Nephron (organoid): Measurements from ENCODE around the gene PDE4A.

ENCODE experiments used
- H3K27ac Mint-ChIP-seq, 3 experiments: 2 replicates each; pipeline ENCODE4 v1.8.0; 2020; ENCODE audit warnings: mixed read lengths in 3 of 3, mild to moderate bottlenecking in 2 of 3, moderate library complexity in 1 of 3
- H3K27me3 Mint-ChIP-seq: 2 replicates; pipeline ENCODE4 v1.8.0; 2021; ENCODE audit warnings: low read depth, mild to moderate bottlenecking, moderate library complexity, mixed read lengths
- H3K36me3 Mint-ChIP-seq: 2 replicates; pipeline ENCODE4 v1.8.0; 2020; ENCODE audit warnings: low read depth, mixed read lengths
- H3K4me1 Mint-ChIP-seq: 2 replicates; pipeline ENCODE4 v1.8.0; 2020; ENCODE audit warnings: mixed read lengths
- H3K4me3 Mint-ChIP-seq, 3 experiments: 2 replicates each; pipeline ENCODE4 v1.8.0; 2020; ENCODE audit warnings: mild to moderate bottlenecking in 3 of 3, mixed read lengths in 3 of 3, moderate library complexity in 2 of 3
- H3K9me3 Mint-ChIP-seq: 2 replicates; pipeline ENCODE4 v1.8.0; 2020; ENCODE audit warnings: mixed read lengths
- CTCF ChIP-seq, 3 experiments: fragments of 200-600 bp; sonication (generic); IDR thresholded peaks; one replicate each; pipeline ENCODE4 v1.5.0; 2021; ENCODE audit warnings: antibody characterized with exemption in 3 of 3; ENCODE audit not compliant: unreplicated experiment in 3 of 3

The PDE4A gene

DNA sequence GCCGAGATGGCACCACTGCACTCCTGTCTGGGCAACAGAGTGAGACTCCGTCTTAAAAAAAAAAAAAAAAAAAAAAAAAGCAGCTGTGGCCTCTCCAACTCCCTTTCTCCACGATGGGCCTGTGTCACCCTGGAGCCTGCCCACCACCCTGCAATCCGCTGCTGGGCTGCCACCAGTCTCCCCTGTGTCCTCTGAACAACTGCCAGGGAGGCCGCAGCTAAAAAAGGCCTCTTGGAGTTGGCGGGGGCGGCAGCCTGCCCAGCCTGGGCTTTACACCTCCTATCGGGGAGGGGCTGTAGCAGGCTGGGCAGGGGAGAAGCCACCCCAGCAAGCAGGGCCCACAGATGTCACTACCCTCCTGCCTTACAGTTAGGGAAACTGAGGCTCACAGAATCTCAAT lies 20.5 kb upstream of the PDE4A start:
- H3K9me3 Mint-ChIP-seq, result no peaks in the 10 kb centered on the region
- H3K4me1 Mint-ChIP-seq, result peaks cover 16% of the 10 kb centered on the region
- peaks cover 21% of the 10 kb centered on the region for H3K36me3 Mint-ChIP-seq
- H3K4me3 Mint-ChIP-seq, result peak overlapping the region in 2 of 3 experiments; percentile 23 to 99
- TF ChIP-seq CTCF (IDR thresholded peaks at IDR 0.05; ENCODE audit: unreplicated experiment in 3 of 3), result no peak
- peaks cover 16% of the 10 kb centered on the region for H3K27me3 Mint-ChIP-seq
- H3K27ac Mint-ChIP-seq, result no peak overlapping the region

- Mint-ChIP-seq H3K27ac (peak overlapping the region; percentile 81 to 89 (median 88)), H3K27me3 (peaks cover 40% of the 10 kb centered on the region), H3K9me3 (no peaks in the 10 kb centered on the region), H3K36me3 (peaks cover 13% of the 10 kb centered on the region), H3K4me3 (peak overlapping the region; percentile 98 to 99 (median 99)), H3K4me1 (peaks cover 22% of the 10 kb centered on the region)
- TF ChIP-seq CTCF (IDR thresholded peaks at IDR 0.05; ENCODE audit: unreplicated experiment in 3 of 3), result no peak
These were observed 17.8 kb upstream of the PDE4A start for GRCh38 chr19:10402441-10403038.

DNA sequence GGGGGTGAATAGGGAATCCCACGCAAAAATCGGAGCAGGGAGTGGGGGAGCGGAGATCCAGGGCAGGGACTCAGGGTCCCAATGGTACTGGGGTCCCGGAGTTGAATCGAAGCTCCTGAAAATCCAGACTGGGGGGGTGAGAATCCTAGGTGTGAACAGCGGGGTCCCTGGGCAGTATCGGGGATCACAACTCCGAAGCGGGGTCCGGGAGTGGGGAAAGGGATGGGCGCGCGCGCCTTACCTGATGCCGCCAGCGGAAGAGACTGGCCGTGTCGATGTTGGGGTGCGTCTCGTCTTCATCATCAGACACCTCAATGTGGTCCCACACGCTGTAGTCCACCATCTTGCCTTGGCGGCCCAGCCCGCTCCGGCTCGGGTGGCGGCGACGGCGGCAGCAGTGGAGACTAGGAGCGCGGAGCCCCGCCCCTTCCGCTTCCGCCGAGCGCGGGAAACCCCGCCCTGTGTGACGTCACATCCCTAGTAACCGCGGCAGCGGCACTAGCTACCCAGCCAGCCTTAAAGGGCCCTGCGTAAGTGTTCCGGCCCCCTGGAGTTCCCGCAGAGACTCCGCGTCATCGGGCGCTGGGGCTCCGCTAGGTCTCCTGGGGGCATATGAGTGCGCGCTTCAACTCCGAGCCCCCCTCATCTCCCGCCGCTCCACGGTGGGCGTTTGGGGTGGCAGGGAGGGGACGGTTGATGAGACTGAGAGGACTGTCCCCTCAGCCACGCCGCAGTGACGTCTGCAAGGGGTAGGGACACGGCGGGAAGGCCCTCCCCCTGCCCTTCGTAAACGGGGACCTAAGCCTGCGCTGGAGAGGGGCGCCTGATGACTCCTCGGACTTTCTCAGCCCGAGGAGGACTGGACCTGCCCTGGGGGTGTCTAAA lies 17.0 kb upstream of the PDE4A start, which contains the start of gene CDC37:
Gene CDC37 (minus strand): TSS at position 406 of the 885 bp plus-strand sequence. CDS start 63 bp downstream, at position 343.
- no peak for TF ChIP-seq CTCF (IDR thresholded peaks at IDR 0.05; ENCODE audit: unreplicated experiment in 3 of 3)
- H3K9me3 Mint-ChIP-seq, result no peaks in the 10 kb centered on the region
- peak within 1 kb of the TSS; percentile 81 to 89 (median 88) for H3K27ac Mint-ChIP-seq
- peak within 1 kb of the TSS; percentile 98 to 99 (median 99) for H3K4me3 Mint-ChIP-seq
- peaks cover 6% of the 10 kb centered on the region for H3K36me3 Mint-ChIP-seq
- H3K27me3 Mint-ChIP-seq, result peaks cover 48% of the 10 kb centered on the region
- H3K4me1 Mint-ChIP-seq, result peaks cover 22% of the 10 kb centered on the region

DNA sequence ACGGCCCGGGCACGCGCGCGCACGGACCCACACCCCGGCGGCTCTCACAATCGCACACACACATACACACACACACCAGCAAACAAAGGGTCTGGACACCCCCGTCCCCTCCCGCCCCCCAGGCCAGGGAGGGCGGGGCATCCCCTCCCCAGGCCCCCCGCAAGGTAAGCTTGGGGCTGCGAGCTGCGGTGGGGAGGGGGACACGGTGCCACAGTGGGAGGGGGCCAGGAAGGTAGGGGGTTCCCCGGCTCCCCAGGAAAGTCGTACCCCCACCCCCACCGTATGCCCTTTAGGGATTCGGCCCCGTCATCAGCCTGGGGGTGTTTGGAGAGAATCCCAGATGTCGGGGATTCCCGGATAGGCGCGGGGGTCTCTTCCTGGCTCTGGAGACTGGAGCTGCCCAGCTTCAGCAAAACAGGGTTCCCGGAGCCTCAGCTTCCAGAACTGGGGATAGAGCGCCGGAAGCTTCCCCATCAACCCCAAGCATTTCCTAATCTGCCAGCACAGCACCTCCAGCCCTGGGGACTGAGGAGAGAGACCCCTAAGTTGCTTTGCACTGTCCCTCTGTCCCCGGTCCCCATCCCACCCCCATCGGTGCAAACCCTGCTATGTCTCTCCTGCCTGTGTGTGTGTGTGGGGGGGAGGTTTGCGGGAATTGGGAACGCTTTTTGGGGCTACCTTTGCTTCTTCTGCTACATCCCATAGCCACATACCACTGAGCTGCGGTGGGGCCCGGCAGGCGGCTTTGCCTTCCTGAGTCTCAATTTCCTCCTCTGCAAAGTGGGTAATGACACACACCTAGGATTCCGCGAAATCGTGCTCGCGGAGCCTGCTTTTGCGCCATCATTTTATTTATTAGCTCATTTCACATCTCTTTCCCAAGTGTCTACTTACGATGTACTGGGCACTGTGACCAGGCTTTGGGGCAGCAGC lies 15.2 kb upstream of the PDE4A start:
- Mint-ChIP-seq H3K27me3 (peaks cover 66% of the 10 kb centered on the region), H3K9me3 (no peaks in the 10 kb centered on the region), H3K27ac (peak overlapping the region in 1 of 3 experiments; percentile 40), H3K36me3 (no peaks in the 10 kb centered on the region), H3K4me3 (peak overlapping the region; percentile 98 to 99 (median 99)), H3K4me1 (peaks cover 22% of the 10 kb centered on the region)
- no peak for TF ChIP-seq CTCF (IDR thresholded peaks at IDR 0.05; ENCODE audit: unreplicated experiment in 3 of 3)

DNA sequence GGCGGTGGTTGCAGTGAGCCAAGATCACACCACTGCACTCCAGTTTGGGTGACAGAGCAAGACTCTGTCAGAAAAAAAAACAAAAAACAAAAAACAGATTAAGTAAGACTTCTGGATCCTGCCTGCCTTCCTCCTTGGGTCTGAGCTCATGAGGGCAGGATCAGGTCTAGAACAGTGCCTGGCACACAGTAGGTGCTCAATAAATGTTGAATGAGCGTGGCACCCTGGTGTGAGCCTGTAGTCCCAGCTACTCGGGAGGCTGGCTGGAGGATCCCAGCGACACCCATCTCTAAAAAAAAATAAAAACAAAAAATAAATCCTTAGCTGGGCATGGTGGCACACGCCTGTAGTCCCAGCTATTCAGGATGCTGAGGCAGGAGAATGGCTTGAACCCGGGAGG lies 14.1 kb upstream of the PDE4A start:
- Mint-ChIP-seq H3K27me3 (peaks cover 67% of the 10 kb centered on the region), H3K4me3 (no peak overlapping the region), H3K27ac (no peak overlapping the region), H3K36me3 (no peaks in the 10 kb centered on the region), H3K4me1 (peaks cover 18% of the 10 kb centered on the region), H3K9me3 (no peaks in the 10 kb centered on the region)
- TF ChIP-seq CTCF (IDR thresholded peaks at IDR 0.05; ENCODE audit: unreplicated experiment in 3 of 3), result no peak
